ENCODE data around the gene STK10.

STK10 gene

GRCh38 chr5:172141949-172142319, 46.1 kb downstream of the STK10 start:
- no peak for TF ChIP-seq CTCF (conservative IDR thresholded peaks at IDR 0.05; ENCODE audit: low read length)
- H3K4me3 ChIP-seq (ENCODE audit: low read length): no peak overlapping the region
- DNase-seq (ENCODE audit: low read depth): no peak

GRCh38 chr5:172140866-172141265, 47.2 kb downstream of the STK10 start:
- DNase-seq (ENCODE audit: low read depth): no peak
- H3K4me3 ChIP-seq (ENCODE audit: low read length): no peak overlapping the region
- TF ChIP-seq CTCF (conservative IDR thresholded peaks at IDR 0.05; ENCODE audit: low read length): no peak

GRCh38 chr5:172140120-172140519, 47.9 kb downstream of the STK10 start:
- no peak for TF ChIP-seq CTCF (conservative IDR thresholded peaks at IDR 0.05; ENCODE audit: low read length)
- H3K4me3 ChIP-seq (ENCODE audit: low read length): no peak overlapping the region

GRCh38 chr5:172137046-172137445, 51.0 kb downstream of the STK10 start:
- TF ChIP-seq CTCF (conservative IDR thresholded peaks at IDR 0.05; ENCODE audit: low read length): no peak
- no peak overlapping the region for H3K4me3 ChIP-seq (ENCODE audit: low read length)
- no peak for DNase-seq (ENCODE audit: low read depth)

More at GRCh38 chr5:172140120-172140519, 47.9 kb downstream of the STK10 start:
- DNase-seq (ENCODE audit: low read depth): no peak

GRCh38 chr5:172133359-172134029, 54.5 kb downstream of the STK10 start:
- DNase-seq (ENCODE audit: low read depth): peak; percentile 99
- TF ChIP-seq CTCF (conservative IDR thresholded peaks at IDR 0.05; ENCODE audit: low read length): no peak
- H3K4me3 ChIP-seq (ENCODE audit: low read length): no peak overlapping the region

GRCh38 chr5:172131690-172132089, 56.3 kb downstream of the STK10 start:
- DNase-seq (ENCODE audit: low read depth): no peak
- TF ChIP-seq CTCF (conservative IDR thresholded peaks at IDR 0.05; ENCODE audit: low read length): no peak
- H3K4me3 ChIP-seq (ENCODE audit: low read length): no peak overlapping the region

GRCh38 chr5:172129256-172129910, 58.6 kb downstream of the STK10 start:
- no peak for TF ChIP-seq CTCF (conservative IDR thresholded peaks at IDR 0.05; ENCODE audit: low read length)
- H3K4me3 ChIP-seq (ENCODE audit: low read length): no peak overlapping the region
- no peak for DNase-seq (ENCODE audit: low read depth)

All from AG10803 (cell line).